AG10803 (cell line): ENCODE measurements around the gene KDM4F.

Source experiments
- DNase-seq: peaks from one replicate; pipeline ENCODE4 v3.0.0; 2010; ENCODE audit warnings: low read depth
- H3K4me3 ChIP-seq: 2 replicates; pipeline ENCODE4 v1.5.1; 2011; ENCODE audit warnings: mild to moderate bottlenecking, low read length, control low read depth
- TF ChIP-seq, protein P1 (sequence below): conservative IDR thresholded peaks from 2 replicates; pipeline ENCODE4 v1.5.1; 2011; ENCODE audit warnings: mild to moderate bottlenecking, low read length, control low read depth, inconsistent platforms

The KDM4F gene

DNA sequence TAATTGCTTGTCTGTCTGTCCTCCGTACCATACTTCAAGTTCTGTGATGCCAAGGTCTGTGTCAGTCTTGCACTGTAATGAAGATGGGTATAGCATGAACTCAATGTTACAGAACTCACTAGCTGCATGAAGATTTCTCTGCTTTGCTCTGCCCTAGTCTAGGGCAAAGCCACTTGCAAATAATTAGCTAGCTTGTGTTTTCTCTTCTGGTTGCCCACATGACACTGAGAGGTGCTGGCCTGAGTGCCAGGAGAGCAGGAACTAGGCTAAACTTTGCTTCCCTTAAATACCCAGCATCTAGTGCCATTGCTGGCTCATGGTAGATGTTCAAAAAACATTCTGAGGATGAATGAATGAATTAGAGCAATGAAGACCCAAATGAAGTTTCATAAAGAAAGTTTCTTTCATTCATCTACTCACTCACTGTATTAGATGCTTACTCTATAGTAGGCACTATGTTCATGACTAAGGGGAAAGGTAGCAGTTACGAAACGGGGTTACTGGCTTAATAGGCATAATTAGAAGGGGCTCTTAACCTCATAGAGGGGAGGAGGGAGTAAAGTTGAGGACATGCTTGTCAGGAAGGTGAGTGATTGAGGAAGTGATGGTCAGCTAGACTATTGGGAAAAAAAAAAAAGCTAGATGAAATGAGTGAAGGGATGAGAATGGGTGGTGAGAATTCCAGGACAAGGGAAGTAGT lies 36.0 kb downstream of the KDM4F start:
- no peak for DNase-seq

GRCh38 chr11:95086151-95086550 lies 36.9 kb downstream of the KDM4F start:
- DNase-seq: no peak
- TF ChIP-seq, protein P1, sequence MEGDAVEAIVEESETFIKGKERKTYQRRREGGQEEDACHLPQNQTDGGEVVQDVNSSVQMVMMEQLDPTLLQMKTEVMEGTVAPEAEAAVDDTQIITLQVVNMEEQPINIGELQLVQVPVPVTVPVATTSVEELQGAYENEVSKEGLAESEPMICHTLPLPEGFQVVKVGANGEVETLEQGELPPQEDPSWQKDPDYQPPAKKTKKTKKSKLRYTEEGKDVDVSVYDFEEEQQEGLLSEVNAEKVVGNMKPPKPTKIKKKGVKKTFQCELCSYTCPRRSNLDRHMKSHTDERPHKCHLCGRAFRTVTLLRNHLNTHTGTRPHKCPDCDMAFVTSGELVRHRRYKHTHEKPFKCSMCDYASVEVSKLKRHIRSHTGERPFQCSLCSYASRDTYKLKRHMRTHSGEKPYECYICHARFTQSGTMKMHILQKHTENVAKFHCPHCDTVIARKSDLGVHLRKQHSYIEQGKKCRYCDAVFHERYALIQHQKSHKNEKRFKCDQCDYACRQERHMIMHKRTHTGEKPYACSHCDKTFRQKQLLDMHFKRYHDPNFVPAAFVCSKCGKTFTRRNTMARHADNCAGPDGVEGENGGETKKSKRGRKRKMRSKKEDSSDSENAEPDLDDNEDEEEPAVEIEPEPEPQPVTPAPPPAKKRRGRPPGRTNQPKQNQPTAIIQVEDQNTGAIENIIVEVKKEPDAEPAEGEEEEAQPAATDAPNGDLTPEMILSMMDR: no peak
- no peak overlapping the region for H3K4me3 ChIP-seq

More for the DNA sequence above, 36.0 kb downstream of the KDM4F start:
- H3K4me3 ChIP-seq: no peak overlapping the region
- TF ChIP-seq, protein P1: no peak

- no peak overlapping the region for H3K4me3 ChIP-seq
- TF ChIP-seq, protein P1: no peak
- no peak for DNase-seq
These were observed 37.8 kb downstream of the KDM4F start for GRCh38 chr11:95086836-95087570.

GRCh38 chr11:95088946-95089619 lies 39.9 kb downstream of the KDM4F start:
- TF ChIP-seq, protein P1: no peak
- no peak for DNase-seq
- peak overlapping the region; percentile 69 for H3K4me3 ChIP-seq

DNA sequence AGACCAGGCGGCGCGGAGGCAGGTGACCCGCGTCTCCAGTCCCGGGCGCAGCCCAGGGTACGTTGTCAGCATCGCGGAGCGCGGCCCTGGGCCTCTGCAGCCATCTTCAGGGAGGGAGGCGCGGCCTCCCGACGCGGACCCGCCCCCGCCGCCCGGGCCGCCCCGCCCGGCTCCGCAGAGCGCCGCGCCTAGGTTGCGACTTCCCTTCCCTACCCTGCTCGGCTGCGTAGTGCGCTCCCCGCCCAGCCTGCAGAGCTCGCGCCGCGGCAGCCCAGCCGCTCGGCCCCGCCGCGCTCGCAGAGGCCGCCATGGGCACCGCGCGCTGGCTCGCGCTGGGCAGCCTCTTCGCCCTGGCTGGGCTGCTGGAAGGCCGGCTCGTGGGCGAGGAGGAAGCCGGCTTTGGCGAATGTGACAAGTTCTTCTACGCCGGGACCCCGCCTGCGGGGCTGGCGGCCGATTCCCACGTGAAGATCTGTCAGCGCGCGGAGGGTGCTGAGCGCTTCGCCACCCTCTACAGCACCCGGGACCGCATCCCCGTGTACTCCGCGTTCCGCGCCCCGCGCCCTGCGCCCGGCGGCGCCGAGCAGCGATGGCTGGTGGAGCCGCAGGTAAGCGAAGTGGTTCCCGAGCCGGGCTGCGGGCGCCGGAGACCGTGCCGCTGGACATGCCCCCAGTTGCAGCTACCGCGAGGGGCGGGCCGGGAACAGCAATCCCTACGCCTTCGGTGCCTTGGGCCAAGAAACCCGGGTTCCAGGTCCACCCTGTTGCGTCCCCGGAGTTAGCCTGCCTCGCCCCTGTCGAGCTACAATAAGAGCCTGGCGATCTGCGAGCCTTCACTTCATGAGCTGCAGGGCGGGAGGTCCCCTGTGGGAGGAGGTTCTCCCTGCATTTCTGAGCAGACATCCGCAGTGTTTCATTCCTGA lies 40.7 kb downstream of the KDM4F start, which contains the start of gene ENDOD1:
TSS of gene ENDOD1 (plus strand) at position 227 of the 923 bp plus-strand sequence. CDS start at position 309, 82 bp downstream.
- peak; percentile 83 for DNase-seq
- peak within 1 kb of the TSS; percentile 69 for H3K4me3 ChIP-seq
- TF ChIP-seq, protein P1: no peak; the same call in 1 of the 2 replicates

GRCh38 chr11:95091663-95092180 lies 42.5 kb downstream of the KDM4F start:
- DNase-seq: no peak
- TF ChIP-seq, protein P1: no peak
- H3K4me3 ChIP-seq: no peak overlapping the region
